GM12874 (cell line): Measurements from ENCODE around the gene ZBTB8OS.

ENCODE experiments used
- TF ChIP-seq, protein P1 (sequence below): IDR thresholded peaks from 2 replicates; pipeline ENCODE4 v1.5.1; 2011; ENCODE audit warnings: low read depth, mild to moderate bottlenecking, control low read depth, low read length, moderate library complexity; ENCODE audit not compliant: insufficient read depth

Gene ZBTB8OS

DNA sequence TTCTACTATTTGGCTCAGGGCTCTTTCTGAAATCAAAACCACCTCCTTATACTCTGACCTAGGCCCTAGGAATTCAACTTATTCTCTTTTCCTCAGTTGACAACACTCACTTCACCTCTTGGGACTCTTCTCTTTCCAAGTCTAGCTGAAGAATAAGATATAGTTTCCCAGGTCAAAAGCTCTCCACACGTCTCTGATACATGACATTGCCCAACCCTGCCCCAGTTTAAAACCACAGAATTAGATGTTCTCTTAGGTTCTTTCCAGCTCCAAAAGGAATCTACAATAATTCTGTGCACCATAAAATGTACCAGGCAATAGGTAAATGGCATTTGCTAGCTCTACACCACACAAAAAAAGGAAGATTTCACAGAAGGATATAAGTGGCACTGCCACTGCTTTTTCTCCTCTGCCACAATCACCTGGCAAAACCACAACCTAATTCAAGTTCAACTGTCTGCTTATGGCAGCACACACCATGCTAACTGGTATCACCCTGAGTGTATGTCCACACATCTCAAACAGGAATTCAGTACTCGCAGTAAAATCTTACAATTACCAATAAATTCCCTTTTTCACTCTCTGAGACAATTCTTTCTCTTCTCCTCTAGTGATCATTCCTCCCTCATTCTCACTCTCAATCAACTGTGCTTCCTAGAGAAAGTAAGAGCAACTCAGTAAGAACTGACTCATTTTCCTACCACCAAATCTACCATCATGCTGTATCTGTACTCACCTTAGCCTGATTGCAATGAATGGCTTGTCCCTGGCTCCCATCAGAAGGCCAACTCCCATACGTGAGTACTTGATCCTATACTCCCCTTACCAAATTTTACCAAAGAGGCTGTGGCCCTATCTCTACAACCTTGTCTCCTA is 27.3 kb downstream of the ZBTB8OS start:
- TF ChIP-seq, protein P1, sequence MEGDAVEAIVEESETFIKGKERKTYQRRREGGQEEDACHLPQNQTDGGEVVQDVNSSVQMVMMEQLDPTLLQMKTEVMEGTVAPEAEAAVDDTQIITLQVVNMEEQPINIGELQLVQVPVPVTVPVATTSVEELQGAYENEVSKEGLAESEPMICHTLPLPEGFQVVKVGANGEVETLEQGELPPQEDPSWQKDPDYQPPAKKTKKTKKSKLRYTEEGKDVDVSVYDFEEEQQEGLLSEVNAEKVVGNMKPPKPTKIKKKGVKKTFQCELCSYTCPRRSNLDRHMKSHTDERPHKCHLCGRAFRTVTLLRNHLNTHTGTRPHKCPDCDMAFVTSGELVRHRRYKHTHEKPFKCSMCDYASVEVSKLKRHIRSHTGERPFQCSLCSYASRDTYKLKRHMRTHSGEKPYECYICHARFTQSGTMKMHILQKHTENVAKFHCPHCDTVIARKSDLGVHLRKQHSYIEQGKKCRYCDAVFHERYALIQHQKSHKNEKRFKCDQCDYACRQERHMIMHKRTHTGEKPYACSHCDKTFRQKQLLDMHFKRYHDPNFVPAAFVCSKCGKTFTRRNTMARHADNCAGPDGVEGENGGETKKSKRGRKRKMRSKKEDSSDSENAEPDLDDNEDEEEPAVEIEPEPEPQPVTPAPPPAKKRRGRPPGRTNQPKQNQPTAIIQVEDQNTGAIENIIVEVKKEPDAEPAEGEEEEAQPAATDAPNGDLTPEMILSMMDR = no peak

DNA sequence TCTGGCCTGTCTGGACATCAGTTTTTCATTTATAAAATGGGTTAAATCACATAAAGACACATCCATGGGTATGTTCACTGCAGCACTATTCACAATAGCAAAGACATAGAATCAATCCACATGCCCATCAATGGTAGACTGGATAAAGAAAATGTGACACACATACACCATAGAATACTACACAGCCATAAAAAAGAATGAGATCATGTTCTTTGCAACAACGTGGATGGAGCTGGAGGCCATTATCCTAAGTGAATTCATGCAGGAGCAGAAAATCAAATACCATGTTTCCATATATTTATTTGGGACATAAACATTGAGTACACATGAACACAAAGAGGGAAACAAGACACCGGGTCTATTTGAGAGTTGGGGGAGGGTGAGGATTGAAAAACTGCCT is 28.1 kb downstream of the ZBTB8OS start:
- TF ChIP-seq, protein P1 = no peak

DNA sequence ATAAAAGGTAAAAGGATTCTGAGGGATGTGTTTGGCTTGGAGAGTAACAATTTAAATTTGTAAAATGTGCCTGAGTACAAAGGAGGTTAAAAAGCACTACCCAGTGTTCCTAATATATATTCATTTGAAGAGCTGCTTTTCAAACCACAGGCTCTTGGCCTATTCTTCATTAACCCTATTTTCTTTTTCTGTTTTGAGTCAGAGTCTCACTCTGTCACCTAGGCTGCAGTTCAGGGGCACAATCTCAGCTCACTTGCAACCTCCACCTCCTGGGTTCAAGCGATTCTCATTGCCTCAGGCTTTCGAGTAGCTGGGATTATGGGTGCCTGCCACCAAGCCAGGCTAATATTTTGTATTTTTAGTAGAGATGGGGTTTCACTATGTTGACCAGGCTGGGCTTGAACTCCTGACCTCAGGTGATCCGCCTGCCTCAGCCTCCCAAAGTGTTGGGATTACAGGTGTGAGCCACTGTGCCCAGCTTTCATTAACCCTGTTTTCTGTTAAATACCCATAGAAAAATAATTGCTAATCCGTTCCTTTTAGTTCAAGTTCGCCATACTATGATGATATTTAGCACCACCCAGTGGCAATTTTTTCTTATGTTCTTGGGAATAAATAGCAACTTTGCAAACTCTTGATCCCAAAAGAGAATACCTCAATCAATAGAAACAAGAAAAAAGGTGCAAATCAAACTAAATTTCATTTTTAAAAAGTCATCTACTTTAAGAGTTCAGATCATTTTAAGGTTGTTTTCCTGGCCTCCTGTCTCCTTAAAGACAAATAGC is 30.5 kb downstream of the ZBTB8OS start:
- TF ChIP-seq, protein P1 = no peak

DNA sequence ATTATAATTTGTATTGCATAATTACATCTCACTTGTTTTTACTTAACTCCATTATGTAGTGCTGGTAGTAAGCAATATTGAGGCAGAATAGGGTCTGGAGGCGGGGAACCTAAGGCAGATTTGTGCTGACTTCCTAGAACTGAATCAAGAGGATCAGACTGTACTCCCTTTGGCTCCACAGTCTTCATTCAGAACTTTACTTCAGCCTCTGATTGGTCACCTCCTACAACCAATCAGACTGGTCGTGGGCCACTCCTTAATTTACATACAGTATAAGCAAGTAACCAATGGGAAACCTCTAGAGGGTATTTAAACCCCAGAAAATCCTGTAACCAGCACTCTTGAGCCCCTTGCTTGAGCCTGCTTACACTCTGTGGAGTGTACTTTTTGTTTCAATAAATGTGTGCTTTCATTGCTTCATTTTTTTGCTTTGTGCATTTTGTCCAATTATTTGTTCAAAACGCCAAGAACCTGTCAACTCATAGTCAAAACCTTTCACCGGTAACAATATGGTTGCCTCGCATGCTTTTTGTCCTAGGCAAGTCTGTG is 31.6 kb downstream of the ZBTB8OS start:
- TF ChIP-seq, protein P1 = no peak

DNA sequence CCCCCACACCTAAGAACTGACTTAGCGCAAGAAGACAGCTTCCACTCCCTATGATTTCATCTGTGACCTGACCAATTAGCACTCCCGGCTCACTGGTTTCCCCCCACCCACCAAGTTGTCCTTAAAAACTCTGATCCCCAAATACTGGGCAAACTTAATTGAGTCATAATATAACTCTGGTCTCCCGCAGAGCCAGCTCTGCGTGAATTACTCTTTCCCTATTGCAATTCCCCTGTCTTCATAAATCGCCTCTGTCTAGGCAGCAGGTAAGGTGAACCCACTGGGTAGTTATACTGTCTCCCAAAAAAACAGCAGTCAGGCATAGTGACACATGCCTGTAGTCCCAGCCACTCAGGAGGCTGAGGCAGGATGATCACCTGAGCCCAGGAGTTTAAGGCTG is 36.9 kb downstream of the ZBTB8OS start:
- TF ChIP-seq, protein P1 = no peak

DNA sequence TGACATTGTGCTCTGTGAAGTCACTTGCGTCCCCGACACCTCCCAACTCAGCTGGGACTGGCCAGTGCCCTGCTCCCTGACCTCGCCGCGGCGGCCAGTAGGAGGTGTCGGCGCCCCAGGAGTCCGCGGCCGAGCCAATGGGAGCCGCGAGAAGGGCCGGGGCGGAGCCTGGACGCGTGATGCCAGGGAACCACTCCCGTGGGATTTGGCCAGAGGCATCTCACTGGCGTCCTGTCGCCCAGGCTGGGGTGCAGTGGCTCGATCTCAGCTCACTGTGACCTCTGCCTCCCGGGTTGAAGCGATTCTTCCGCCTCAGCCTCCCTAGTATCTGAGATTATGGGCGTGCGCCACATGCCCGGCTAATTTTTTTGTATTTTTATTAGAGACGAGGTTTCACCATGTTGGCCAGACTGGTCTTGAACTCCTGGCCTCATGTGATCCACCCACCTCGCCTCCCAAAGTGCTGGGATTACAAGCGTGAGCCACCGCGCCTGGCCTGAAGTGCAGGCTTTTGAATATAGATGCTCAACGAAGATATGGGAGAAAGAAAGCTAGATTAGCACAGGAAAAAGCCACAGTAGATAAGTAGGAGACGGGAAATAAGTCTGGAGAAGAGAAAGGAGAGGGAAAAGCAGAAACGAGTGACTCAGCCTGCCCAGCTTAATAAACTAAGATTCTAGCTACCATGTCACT is 38.0 kb downstream of the ZBTB8OS start:
- TF ChIP-seq, protein P1 = peak; percentile 24; the same call in 1 of the 2 replicates

DNA sequence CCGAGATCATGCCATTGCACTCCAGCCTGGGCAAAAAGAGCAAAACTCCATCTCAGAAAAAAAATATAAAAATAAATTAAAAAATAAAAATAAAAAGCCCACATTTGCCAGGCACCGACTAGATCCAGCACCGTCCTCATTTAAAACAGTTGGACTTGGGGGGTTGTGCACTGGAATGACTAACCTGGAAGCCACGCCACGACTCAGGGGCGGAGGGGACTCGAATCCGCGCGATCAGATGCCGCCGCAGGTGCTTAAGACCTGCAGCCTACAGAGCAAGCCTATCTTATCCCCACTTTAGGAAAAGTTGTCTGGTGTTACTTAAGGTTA is 38.5 kb downstream of the ZBTB8OS start:
- TF ChIP-seq, protein P1 = no peak
